GM10248 (cell line): ENCODE results near the gene SGPL1.

ENCODE experiments used
- CTCF ChIA-PET: fragments of 300-600 bp; sonication (Branson Sonifier 250); formaldehyde crosslinking; extraction: SDS; loops from one replicate; lab custom pipeline; 2021; ENCODE audit warnings: antibody characterized with exemption; lab: Yijun Ruan, JAX
- POLR2A ChIA-PET: fragments of 350-650 bp; sonication (Branson Sonifier 250); formaldehyde crosslinking; extraction: SDS; loops from one replicate; lab custom pipeline; 2020; ENCODE audit warnings: antibody characterized with exemption; lab: Yijun Ruan, JAX
- DNase-seq: peaks from one replicate; pipeline ENCODE4 v3.0.0; 2012; ENCODE audit errors: extremely low spot score
- CTCF ChIP-seq: IDR thresholded peaks from 2 replicates; pipeline ENCODE4 v1.5.1; 2012; ENCODE audit warnings: mild to moderate bottlenecking, low read depth; ENCODE audit errors: extremely low read depth, missing control alignments, control extremely low read depth

SGPL1 gene

DNA sequence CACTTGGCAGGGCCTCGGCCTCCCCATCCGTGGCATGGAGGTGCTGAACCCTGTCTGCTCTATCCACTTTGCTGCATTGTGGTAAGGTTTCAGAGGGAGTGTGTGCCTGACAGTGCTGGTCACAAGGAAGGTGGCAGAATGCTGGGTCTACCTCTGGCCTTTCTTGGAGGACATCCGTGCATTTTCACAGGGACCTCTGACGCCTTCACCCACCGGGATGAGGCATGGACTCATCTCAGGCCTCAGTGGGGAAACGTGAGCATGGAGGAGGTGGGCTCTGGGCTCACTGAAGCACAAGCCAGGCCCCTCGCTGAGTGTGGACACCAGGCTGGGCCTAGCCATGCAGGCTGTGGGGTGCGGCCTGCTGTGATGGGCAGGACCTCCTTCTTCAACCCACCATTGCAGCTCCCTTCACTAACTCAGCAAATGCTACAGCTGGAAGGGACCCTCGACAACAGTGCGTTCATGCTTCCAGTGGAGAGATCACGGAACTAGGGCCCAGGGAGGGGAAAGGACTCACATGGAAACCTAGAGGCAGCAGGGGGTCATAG lies 39.2 kb upstream of the SGPL1 start:
- ChIA-PET CTCF (interaction anchor here (1.6 kb wide), 1 partner anchor 315 kb away, joined by 3 read pairs; no protein-coding TSS in a partner anchor), POLR2A (no interaction called here)
- DNase-seq = peak; percentile 8
- no peak for TF ChIP-seq CTCF

- DNase-seq = peak; percentile 10
- TF ChIP-seq CTCF = no peak
- ChIA-PET POLR2A (no interaction called here), CTCF (interaction anchor here (1.8 kb wide), 1 partner anchor 18 kb away, joined by 3 read pairs; no protein-coding TSS in a partner anchor)
Measured at GRCh38 chr10:70777063-70777875, 38.5 kb upstream of the SGPL1 start.

DNA sequence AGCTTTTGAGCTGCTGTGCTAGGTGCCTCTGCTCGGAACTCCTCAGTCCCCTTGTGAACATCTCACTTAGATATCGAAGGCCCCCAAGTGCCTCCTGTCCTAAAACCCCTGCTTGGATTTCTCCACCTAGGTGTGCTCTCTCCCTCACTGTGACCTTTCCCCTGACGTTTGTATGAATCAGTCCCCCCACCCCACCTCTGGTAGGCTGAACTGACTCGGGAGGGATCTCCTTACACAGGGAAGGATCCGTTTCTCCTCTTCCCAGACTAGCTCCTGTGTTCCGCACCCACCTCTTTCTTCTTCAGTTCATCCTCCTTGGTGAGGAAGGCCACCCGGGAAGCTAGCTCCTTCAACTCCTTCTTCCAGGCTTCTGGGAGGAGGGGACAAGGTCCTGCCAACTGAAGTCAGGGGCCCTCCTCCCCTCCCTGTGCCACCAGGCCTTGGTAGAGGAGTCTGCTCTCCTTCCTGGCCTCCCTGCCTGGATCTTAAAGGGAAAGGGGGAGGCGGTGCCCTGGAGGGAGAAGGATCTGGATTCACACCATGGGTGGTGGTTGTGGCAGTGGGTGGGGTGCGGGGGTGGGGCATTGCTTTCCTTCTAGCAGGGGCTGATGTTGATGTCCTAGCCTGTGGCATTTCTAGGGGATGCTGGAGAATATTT lies 37.4 kb upstream of the SGPL1 start:
- peak; percentile 9 for DNase-seq
- POLR2A ChIA-PET = no interaction called here
- CTCF ChIA-PET = interaction anchor here (1.8 kb wide), 1 partner anchor 19 kb away, joined by 3 read pairs; no protein-coding TSS in a partner anchor
- TF ChIP-seq CTCF = no peak

DNA sequence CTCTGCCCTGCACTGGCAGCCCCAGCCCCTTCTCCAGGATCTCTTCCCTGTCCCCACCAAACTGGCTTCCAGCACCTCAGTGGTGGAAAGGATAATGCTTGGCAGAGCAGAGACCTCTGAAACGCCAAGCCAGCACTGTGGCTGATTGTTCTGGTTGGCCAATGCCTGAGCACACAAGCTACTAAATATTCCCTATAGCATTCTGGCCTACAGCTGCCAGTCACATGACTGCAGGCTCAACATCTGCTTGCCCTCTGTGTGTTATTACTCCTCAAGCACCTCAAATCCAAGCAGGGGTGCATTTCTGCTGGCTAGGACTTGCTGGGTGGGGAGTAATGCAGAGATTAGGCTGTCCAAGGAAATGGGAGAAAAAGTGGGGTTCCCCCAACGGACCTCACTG lies 36.7 kb upstream of the SGPL1 start:
- DNase-seq = no peak
- TF ChIP-seq CTCF = no peak
- ChIA-PET POLR2A (no interaction called here), CTCF (interaction anchor here (1.8 kb wide), 1 partner anchor 20 kb away, joined by 3 read pairs; no protein-coding TSS in a partner anchor)

- TF ChIP-seq CTCF = no peak
- peak; percentile 6 for DNase-seq
- ChIA-PET POLR2A (no interaction called here), CTCF (interaction anchor here (0.6 kb wide), 1 partner anchor 60 kb away, joined by 3 read pairs; no protein-coding TSS in a partner anchor)
Measured at GRCh38 chr10:70779511-70780369, 36.0 kb upstream of the SGPL1 start.

- ChIA-PET CTCF (interaction anchor here (0.6 kb wide), 1 partner anchor 60 kb away, joined by 3 read pairs; no protein-coding TSS in a partner anchor), POLR2A (no interaction called here)
- DNase-seq = peak; percentile 7
- no peak for TF ChIP-seq CTCF
Measured at GRCh38 chr10:70780370-70780760, 35.4 kb upstream of the SGPL1 start.
